ENCODE measurements around the gene SAMD14.
"Not testable (repeated sequence)": the region's sequence is repeated elsewhere in the genome, so short reads cannot be mapped to it uniquely, and the experiment has no call there.

SAMD14 gene

GRCh38 chr17:50072130-50072529 lies 57.8 kb downstream of the SAMD14 start:
- DNase-seq: no peak

- DNase-seq: no peak
These were observed 58.3 kb downstream of the SAMD14 start for GRCh38 chr17:50071692-50072091.

GRCh38 chr17:50070908-50071680 lies 58.9 kb downstream of the SAMD14 start:
- no peak for DNase-seq

GRCh38 chr17:50067996-50068395 lies 62.0 kb downstream of the SAMD14 start:
- no peak for DNase-seq

- DNase-seq: no peak
These were observed 63.0 kb downstream of the SAMD14 start for GRCh38 chr17:50066995-50067394.

GRCh38 chr17:50065056-50065455 lies 64.9 kb downstream of the SAMD14 start:
- DNase-seq: no peak

DNA sequence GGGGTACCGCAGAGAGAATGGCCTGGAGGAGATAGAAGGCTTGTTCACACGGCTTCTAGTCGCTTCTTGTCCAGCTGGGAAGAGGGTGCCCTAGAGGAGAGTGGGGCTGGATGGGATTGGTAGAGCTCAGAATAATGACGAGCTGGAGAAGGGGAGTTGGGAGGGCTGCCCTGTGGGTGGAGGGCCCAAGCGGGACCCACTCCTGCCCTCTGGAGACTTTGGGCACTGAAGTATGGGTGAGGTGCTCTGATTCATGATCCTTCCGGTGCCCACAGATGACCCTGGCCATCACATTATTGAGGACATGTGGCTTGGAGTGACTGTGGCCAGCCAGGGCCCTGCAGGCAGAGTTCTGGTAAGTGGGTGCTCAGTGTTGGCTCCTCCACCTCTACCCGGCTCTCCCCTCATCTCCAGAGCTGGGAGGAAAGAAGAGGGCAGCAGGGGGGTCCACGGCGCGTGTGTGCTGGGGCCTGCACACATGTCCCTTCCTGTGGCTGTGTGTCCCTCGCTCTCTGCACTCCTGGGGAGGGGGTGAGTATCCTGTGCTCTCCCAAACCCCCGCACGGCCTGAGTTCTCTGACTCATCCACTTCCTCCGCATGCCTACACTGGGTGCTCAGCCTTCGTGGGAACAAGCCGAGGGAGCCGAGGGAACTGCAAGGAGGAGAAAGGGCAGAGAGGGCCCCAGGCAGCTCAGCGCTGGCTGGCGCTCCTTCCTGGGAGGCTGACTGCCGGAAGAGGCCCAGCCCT lies 65.5 kb downstream of the SAMD14 start:
- no peak for DNase-seq

GRCh38 chr17:50063561-50064252 lies 66.3 kb downstream of the SAMD14 start:
- DNase-seq: no peak

DNA sequence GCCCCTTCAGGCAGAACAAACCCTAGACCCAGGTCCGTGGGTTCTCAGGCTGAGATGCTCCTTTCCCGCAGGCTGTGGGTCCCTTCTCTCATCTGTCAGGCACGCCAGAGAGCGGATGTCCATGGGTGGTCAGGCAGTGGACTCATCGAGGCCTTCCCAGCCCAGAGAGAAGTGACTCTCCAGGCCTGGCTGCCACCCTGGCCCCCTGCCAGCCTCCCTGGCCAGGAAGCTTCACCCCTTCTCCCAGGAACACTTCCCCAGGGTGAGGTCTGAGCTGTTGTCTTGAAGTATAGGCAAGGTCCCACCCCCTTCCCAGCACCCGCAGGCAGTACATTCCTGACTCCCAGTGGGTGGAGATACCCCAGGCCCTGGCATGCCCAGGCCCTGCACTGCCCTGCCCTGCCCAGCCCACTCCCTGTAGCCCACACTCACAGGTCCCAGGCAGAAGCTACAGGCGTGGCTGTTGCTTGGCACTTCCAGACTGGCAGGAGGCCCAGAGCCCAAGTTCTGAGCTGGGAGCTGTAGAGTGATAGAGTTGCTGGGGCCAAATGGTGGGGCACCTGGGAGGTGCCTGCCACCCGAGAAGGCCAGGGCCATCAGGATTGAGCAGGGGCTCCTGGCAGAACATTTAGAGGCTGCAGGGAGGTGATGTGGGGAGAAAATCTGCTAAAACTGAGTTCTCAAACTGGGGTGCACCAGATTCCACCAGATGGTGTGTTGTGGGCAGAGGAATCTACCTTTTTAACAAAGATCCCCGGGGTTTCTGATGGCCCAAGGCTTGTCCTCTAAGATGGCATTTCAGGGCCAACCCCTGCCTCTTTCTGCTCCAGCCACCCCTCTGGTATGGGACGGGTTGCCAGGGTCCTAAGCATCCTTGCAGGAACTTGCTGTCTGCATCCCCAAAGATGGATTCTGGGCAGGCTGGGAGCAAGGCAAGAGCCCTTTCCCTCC lies 67.4 kb downstream of the SAMD14 start:
- peak; percentile 68 for DNase-seq

- not testable (repeated sequence) for DNase-seq
These were observed 68.3 kb downstream of the SAMD14 start for GRCh38 chr17:50061713-50062045.

GRCh38 chr17:50060951-50061712 lies 68.8 kb downstream of the SAMD14 start:
- DNase-seq: no peak
